Stimulated activated CD8-positive, alpha-beta memory T cell treated with anti-CD3 and anti-CD28 coated beads, Interleukin-4, amount 100 ng/mL, for 4 hours (primary cell): ENCODE measurements around the gene CDK13.

Source experiments
- DNase-seq, 2 donors: peaks; one replicate each; pipeline ENCODE4 v3.0.0-alpha.2; 2020; ENCODE audit warnings: low read depth in 2 of 2, low spot score in 1 of 2

CDK13 gene

DNA sequence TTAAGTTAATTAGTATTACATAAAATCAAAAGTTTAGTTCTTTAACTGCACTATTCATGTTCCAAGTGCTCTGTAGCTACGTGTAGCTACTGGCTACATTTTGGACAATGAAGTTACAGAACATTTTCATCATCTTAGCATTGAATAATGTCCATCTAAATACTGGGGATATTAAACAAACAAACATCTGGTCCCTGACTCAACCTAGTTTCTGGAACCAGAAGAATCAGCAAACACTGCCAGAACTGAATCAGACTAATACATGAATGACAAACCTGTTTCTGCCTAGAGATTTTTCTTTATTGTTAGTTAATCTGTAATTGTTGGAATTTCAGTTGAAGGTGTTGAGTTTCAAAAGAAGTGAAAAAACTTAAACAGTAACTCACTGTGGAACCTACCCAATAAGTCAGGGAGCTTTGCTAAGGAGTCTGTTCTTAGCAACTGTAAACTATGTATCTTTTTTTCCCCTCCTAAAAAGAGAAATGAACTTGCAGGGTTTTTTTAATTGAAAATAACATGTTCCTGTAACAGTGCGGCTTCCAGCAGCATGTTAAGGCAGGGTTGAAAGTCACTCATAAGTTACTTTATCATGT, 58.3 kb downstream of the CDK13 start:
- DNase-seq, result no peak

DNA sequence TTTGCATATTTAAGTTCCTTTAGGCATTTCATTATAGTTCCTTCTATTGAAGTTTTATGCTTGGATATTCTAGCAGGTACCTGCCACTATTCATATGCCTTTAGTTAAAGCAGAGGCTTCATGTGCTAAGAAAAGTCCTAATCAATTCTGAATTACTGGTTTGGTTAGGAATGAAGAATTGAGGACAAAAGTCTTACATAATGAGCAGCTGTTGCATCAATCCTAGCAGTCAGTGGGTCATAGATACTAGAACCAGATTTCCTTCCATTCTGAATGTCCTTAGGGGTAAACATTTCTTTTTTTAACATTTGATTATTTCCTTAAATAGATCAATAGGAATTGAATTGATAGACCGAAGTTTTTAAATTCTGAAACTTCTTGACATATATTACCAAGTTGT, 59.2 kb downstream of the CDK13 start:
- no peak for DNase-seq

DNA sequence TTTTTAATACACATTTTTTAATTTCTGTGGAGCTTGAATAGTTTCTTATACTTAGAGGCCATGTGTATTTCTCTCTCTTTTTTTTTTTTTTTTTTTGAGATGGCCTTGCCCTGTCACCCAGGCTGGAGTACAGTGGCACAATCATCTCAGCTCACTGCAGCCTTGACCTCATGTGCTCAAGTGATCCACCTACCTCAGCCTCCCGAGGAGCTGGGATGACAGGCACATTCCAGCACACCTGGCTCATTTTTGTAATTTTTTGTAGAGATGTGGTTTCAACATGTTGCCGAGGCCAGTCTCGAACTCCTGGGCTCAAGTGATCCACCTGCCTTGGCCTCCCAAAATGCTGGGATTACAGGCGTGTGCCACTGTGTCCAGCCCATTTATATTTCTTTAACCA, 64.3 kb downstream of the CDK13 start:
- DNase-seq, result no peak

DNA sequence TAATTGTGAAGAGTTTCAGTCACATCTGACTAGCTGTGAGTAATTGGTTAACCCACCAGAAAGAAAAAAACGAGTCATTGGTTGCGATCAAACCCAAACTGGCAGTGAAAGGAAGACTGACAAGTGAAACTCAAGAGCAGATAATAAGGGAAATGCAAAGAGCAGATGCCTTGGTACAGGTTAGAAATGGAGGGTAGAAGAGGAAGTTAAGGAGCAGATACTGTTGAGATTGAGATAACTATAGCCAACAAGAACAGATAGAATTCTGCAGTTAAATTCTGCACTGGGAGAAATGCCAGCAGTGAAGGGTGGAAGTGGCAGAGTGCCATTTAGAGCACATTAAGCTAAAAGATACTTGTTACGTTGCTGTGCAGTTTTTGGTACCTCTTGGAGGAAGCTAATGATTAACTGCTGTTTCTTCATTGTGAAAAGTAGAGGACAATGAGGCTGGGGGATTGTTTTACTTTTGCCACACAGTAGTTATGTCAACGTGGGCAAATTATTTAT, 65.8 kb downstream of the CDK13 start:
- no peak for DNase-seq

DNA sequence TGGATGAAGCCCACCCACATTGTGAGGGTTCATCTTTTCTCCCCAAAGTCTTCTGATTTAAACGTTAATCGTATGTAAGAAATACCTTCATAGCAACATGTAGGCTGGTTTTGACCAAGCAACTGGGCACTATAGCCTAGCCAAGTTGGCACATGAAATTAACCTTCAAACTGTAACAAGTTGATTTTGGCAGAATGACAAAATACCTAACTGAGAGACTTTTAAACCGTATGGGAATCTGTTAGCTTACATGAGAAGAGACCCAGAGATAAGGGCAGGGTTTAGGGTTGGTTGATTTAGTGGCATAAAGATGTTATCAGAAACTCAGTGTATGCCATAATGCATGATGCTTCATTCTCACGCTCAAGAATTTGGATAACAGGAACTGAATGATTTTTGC, 69.5 kb downstream of the CDK13 start:
- DNase-seq, result no peak

DNA sequence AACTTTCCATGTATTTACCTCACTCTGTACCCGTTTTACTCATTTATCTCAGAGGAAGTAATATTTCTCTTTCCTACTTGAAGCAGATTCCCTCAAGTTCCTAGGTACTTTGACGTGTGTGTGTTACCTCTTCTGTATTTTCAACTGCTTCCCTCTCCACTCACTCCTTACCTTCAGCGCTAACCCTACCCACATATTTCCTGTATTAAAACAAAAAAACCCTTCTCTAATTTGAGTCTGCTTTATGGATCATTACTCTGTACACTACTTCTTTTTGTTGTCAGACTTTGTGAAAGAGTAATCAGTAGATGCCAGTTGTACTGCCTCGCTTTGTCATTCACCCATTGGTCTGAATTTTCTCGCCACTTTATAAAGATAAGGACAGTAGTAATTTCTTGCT, 74.0 kb downstream of the CDK13 start:
- no peak for DNase-seq

DNA sequence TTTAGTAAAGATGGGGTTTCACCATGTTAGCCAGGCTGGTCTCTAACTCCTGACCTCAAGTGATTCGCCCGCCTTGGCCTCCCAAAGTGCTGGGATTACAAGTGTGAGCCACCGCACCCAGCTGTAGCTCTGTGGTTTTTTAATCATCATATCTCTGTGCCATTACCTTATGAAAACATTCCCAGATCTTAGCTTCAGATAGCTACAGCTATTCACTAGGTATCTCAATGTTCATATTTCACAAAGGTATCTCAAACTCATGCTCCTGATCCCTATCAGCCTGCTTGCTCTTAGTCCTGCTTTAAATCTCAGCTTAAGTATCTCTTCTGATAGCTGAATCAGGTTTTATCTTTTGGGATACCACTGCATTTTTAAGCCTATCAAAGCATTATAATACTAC, 74.8 kb downstream of the CDK13 start:
- DNase-seq, result no peak

DNA sequence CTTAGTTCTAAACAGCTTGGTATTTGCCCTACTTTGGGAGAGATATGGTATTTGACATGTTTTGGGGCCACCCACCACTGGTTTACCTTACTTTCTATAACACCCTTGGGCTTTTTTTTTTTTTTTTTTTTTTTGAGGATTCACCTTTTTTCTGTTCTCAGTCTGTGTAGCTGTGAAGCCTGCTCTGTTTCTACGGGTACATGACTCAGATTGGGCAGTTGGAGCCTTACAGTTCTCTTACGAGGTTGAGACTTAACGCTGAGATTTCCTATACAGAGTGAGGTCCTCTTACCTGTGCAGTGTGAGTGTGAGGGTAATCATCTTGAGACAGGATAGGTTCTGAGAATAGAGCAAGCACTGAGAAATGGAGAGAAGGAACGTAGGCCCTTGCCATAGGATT, 77.5 kb downstream of the CDK13 start:
- DNase-seq, result no peak

DNA sequence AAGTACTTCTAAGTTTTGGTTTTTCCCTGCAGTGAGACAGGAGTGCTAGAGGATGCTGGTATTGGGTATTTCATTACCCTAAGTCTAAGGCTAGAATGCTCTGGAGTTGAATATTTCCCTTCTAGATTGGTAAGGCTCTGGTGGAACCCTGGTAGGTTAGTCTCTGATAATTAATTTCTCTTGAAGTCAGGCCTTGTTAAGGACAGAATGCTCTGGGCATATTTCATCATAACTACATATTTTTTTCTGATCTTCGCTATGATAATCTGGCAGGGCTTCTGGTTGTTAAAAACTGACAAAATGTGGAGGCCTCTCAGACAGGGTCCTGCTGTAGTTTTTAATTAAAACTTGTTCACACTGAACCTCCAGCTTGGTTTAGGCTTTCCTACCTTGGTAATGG, 83.8 kb downstream of the CDK13 start:
- DNase-seq, result no peak

DNA sequence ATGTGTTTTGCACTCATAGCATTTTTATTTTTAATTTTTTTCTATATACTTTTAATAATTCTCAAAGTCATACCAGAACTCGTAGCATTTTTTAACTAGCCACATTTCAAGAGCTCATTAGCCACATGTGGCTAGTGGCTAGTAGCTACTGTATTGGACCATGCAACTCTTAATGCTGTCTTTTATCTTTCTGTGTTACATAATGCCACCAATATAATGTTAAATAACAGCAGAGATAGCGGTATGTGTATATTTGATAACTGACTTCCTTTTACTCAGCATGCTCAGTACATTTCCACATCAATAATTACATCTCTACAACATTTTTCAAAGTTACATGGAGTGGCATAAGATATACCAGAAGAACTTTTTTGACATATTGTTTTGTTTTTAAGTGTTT, 91.4 kb downstream of the CDK13 start:
- DNase-seq, result no peak

DNA sequence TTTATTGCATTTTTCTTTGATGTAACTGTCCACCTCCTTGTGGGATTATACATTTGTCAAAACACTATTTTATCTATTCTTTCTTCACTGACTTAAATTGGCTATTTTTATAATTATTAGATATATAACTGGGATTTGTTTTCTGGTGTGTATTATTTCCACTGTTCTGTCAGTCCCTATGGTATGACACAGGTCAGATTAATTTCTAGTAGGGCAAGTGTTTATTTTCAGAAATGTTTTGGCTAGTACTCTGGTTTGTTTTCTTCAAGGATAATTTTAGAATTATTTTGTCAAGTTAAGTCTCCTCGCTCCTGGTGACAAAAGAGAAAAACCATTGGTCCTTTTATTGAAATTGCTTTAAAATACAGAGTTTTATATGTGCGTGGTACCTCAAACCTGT, 93.1 kb downstream of the CDK13 start:
- no peak for DNase-seq

DNA sequence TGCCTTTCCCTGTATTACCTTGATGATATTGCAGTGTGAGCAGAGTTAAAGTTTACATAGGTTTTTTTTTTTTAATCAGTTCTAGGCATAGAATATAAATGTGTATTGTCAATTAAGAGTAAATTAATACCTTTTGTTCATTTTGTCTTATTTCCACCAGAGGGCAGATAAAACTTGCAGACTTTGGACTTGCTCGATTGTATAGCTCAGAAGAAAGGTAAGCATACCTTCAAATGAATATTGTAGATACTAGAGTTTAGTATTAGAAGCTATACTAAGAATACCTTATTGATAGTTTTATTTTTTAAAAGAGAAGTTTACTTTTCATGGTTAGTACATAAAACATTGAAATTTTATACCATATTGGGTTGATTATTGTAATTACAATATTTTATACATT, 97.6 kb downstream of the CDK13 start:
- no peak for DNase-seq

DNA sequence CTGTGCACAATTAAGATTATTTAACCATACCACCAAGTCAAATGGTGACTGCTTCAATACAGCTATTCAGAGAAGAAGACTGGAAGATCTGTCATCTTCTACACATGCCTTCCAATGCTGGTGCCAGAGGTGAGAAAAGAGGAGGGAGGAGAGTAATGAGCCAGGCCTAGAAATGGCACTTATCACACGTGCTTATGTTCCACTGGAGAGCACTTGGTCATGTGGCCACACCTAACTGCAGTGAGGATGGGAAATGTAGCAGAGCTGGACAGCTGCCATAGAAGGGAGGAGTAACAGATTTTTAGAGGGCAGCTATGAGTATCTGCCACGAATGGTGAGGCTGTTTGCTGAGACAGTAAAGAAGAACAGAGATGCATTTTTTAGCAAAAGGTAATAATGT, 107.2 kb downstream of the CDK13 start:
- no peak for DNase-seq

DNA sequence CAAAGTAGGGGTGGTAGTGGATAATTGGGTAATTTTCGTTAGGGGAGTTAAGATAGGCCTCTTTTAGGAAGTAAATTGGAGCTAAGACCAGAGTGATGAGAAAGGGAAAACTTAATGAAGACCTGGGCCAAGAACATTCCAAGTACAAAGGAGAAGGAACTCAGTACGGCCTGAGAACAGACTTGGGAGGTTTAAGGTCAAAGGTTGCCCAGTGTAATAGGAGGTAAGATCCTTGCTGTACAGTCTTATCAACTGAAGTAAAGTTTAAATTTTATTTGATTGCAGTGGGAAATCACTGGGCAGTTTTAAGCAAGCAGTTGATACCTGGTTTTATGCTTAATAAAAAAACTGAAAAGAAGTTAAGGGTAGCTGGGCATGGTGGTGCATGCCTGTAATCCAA, 108.0 kb downstream of the CDK13 start:
- DNase-seq, result no peak

DNA sequence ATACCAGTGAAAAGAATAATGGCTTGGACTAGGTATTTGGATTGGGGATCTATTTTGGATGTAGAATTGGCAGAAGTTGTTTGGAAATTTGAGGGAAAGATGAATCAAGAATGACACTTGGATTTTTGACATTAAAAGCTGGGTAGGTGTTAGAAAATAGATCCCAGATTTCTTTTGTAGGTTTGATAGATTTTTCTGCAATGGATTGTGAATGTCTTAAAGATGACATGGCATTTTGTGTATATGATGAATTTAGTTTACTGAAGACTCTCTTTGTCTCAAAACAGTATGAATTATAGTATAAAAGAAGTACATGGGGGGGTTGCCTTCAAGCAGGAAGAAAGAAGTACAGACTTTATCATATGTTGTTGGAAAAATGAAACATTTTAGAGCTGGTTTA, 108.6 kb downstream of the CDK13 start:
- no peak for DNase-seq

DNA sequence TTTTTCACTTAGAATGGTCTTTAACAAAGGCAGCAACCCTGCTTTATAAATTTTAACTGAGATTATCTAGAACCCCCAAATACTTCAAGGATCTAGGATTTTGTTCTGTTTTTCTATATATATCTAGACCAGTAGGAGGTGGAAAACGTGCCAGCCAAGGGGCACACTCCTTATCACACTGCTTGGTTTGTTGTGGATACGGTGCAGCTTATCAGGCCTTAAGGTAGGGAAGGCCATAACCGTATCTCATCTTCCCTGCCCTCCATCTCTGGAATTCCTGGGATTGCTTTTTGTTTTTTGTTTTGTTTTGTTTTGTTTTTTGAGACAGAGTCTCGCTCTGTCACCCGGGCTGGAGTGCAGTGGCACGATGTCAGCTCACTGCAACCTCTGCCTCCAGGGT, 109.0 kb downstream of the CDK13 start:
- no peak for DNase-seq

DNA sequence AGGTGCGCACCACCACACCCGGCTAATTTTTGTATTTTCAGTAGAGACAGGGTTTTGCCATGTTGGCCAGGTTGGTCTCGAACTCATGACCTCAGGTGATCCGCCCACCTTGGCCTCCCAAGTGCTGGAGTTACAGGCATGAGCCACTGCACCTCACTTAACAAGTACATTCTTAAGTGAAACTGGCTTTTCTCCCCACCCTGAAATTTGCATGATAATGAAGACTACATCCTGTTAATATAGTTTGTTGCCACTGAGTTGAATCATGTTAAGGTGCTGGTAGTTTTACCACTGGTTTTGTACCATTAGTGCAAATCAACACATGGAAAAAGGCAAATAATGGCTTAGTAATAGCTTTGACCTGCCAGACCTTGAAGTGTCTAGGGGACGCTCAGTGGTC, 122.2 kb downstream of the CDK13 start:
- DNase-seq, result no peak

DNA sequence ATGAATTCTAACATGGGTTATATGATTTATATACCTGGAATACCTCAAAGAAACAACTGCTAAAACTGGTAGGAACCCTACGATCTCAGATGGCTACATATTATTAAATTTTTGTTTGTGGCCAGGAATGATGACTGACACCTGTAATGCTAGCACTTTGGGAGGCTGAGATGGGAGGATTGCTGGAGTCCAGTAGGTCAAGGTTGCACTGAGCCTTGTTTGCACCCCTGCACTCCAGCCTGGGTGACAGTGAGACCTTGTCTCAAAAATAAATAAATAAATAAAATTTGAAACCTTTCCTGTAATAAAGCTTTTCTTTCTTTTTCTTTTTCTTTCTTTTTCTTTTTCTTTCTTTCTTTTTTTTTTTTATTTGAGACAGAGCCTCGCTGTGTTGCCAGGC, 123.2 kb downstream of the CDK13 start:
- DNase-seq, result no peak

DNA sequence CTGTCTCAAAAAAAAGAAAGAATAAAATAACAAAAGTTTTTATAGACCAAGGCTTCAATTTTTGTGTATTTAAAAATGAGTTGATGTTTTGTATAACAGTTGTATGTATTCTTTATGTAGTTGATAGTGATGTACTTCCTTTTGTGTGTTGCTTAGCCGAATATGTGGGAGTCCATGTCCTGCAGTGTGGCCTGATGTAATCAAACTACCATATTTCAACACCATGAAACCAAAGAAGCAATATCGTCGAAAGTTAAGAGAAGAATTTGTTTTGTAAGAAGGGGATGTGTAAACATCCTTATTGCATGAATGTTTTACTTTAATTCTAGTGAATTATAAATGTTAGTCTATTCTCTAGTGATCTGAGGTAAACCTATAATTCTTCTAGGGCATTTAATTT, 127.8 kb downstream of the CDK13 start:
- DNase-seq, result no peak

DNA sequence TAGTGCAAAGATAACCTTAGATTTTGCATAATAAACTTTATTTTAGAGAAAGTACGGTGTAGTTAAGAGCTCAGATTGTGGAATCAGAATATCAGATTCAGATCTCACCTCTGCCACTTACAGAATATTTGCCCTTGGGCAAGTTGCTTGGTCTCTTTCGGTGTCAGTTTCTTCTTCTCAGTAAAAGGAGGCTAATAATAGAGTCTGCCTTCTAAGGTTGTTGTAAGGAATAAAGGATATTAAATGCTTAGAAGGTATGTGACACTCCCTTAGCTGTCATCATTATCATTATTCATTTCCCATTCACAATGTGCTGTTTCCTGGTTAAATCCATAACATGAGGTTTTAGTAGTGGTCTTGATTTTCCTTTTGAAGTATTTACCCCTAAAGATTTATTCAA, 142.1 kb downstream of the CDK13 start:
- no peak for DNase-seq

DNA sequence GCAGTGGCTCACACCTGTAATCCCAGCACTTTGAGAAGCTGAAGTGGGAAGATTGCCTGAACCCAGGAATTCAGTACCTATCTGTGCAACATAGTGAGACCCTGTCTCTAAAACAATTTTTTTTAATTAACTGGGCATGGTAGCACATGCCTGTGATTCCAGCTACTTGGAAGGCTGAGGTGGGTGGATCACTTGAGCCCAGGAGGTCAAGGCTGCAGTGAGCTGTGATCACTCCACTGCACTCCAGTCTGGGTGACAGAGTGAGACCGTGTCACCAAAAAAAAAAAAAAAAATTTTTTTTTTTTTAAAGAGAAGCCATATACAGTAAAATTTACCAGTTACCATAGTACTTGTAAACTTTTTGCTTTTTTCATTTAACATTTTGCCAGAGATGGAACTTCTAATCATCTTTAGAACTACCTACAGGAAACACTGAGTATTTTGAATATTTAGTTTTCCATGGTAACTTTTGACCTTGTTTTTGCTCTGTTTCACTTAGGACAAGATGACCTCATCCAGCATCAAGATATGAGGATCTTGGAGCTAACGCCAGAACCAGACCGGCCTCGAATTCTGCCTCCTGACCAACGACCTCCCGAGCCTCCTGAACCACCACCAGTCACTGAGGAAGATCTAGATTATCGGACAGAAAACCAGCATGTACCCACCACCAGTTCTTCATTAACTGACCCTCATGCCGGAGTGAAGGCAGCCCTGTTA, 143.7 kb downstream of the CDK13 start:
- DNase-seq, result no peak

DNA sequence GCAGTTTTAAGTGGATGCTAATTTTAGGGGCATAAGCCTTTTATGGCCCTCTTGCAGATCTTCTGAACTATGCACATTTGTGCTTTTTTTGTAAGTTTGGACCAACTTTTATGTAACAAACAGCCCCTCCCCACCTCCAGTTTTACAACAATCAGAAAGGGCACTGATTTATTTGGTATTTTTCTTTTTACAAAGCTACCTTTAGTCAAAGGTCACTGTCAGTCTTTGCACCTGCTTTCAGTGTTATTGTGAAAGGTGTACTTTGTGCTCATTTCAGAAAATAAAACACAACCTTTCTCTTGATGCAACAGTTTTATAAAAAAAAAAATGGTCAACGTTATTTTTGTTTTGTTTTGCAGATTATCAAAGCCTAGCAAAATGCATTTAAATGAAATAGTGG, 145.2 kb downstream of the CDK13 start:
- no peak for DNase-seq

DNA sequence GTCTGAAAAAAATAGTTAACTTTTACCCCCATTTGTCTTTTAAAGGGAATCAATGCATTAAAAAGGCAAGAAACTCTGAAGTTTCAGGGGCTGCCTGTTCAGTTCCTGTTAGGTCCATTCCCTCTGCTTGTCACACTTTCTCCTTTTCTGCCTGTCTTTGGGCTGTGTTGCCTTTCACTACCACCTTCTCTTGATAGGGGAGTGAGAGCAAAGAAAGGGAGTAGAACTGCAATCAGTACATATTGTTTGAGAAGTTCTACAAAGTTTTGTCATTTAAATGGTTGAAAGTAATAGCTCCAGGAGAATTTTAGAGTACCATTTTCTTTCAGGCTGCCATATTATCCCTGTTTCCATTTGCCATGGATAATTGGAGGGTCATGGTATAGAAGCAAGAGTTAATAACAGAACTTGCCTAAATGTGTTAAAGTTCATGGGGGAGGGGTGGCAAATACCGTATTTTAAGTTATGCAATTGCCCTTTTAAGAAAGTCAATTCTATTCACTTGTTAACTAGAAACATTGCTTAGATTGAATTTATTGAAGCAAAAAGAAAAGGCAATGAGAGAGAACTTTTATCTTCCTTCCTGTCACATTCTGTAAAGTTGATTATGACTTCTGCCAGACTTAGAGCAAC, 145.8 kb downstream of the CDK13 start:
- DNase-seq, result no peak
